WTC11 (cell line): ENCODE measurements around the gene BTBD2. TPM values are rescaled to one million over a fixed set of nuclear protein-coding genes. Genes with fewer than 3 reads are reported as not detected.

ENCODE experiments used
- ATAC-seq: fragments of 200-7000 bp; cut with Tn5 transposase; 2 replicates; pipeline ENCODE4 v1.10.0; 2021; ENCODE audit warnings: mild to moderate bottlenecking, moderate library complexity
- CTCF ChIA-PET: fragments of 300-600 bp; sonication (Branson Sonifier 250); formaldehyde crosslinking; loops from one replicate; lab custom pipeline; 2021; ENCODE audit warnings: antibody characterized with exemption; lab: Charles Lee
- POLR2A ChIA-PET: fragments of 350-600 bp; sonication (Branson Sonifier 250); formaldehyde crosslinking; loops from one replicate; lab custom pipeline; 2021; ENCODE audit warnings: antibody characterized with exemption; lab: Charles Lee
- DNase-seq: peaks from one replicate; pipeline ENCODE4 v3.0.0; 2021; ENCODE audit warnings: low spot score
- H3K27ac Mint-ChIP-seq: 2 replicates; pipeline ENCODE4 v1.8.0; 2021; ENCODE audit warnings: mixed read lengths
- H3K27me3 Mint-ChIP-seq: 2 replicates; pipeline ENCODE4 v1.8.0; 2021; ENCODE audit warnings: low read depth, mild to moderate bottlenecking, moderate library complexity, mixed read lengths
- H3K36me3 Mint-ChIP-seq: 2 replicates; pipeline ENCODE4 v1.8.0; 2021; ENCODE audit warnings: mixed read lengths
- H3K4me1 Mint-ChIP-seq: 2 replicates; pipeline ENCODE4 v1.8.0; 2022; ENCODE audit warnings: mixed read lengths
- H3K4me3 Mint-ChIP-seq: 2 replicates; pipeline ENCODE4 v1.8.0; 2021; ENCODE audit warnings: mild to moderate bottlenecking, moderate library complexity, mixed read lengths
- H3K9me3 Mint-ChIP-seq: 2 replicates; pipeline ENCODE4 v1.8.0; 2021; ENCODE audit warnings: mixed read lengths
- CBFB ChIP-seq: sonication (generic); formaldehyde crosslinking; IDR thresholded peaks from 2 replicates; pipeline ENCODE4 v1.8.1; 2022; ENCODE audit warnings: mild to moderate bottlenecking, low read depth, missing genetic modification reagents
- CREB1 ChIP-seq: sonication (generic); formaldehyde crosslinking; IDR thresholded peaks from 2 replicates; pipeline ENCODE4 v1.8.0; 2023; ENCODE audit warnings: mild to moderate bottlenecking, missing genetic modification reagents
- JAZF1 ChIP-seq: fragments of 250-450 bp; sonication (Bioruptor Pico); IDR thresholded peaks from 2 replicates; pipeline ENCODE4 v1.9.0; 2021; ENCODE audit warnings: moderate library complexity, mild to moderate bottlenecking, inconsistent platforms
- NR3C1 ChIP-seq: sonication (generic); formaldehyde crosslinking; conservative IDR thresholded peaks from 2 replicates; pipeline ENCODE4 v1.8.1; 2023; ENCODE audit warnings: low read depth, mild to moderate bottlenecking, missing genetic modification reagents
- ZNF138 ChIP-seq: sonication (generic); formaldehyde crosslinking; conservative IDR thresholded peaks from 2 replicates; pipeline ENCODE4 v1.8.1; 2022; ENCODE audit warnings: mild to moderate bottlenecking, moderate library complexity, missing genetic modification reagents
- ZNF263 ChIP-seq: sonication (generic); formaldehyde crosslinking; IDR thresholded peaks from 2 replicates; pipeline ENCODE4 v1.8.1; 2022; ENCODE audit warnings: low read depth, mild to moderate bottlenecking, moderate library complexity, missing genetic modification reagents
- ZNF671 ChIP-seq: fragments of 250-450 bp; sonication (Bioruptor Pico); IDR thresholded peaks from 2 replicates; pipeline ENCODE4 v1.8.0; 2021; ENCODE audit warnings: mild to moderate bottlenecking
- total RNA-seq: library from RNA; stranded (reverse); gene quantifications from 3 replicates; pipeline ENCODE4 v1.2.3, GENCODE V29; 2021
- TF ChIP-seq, protein P1 (sequence below): sonication (generic); formaldehyde crosslinking; IDR thresholded peaks from 2 replicates; pipeline ENCODE4 v1.8.0; 2023; ENCODE audit warnings: missing genetic modification reagents, mild to moderate bottlenecking, borderline replicate concordance
- TF ChIP-seq, protein P2 (sequence below): sonication (generic); formaldehyde crosslinking; IDR thresholded peaks from 2 replicates; pipeline ENCODE4 v1.8.1; 2022; ENCODE audit warnings: missing genetic modification reagents, borderline replicate concordance
- TF ChIP-seq, protein P3 (sequence below): sonication (generic); formaldehyde crosslinking; IDR thresholded peaks from 2 replicates; pipeline ENCODE4 v1.8.0; 2023; ENCODE audit warnings: mild to moderate bottlenecking, missing genetic modification reagents

The BTBD2 gene
- total RNA-seq, 1 experiment from 2014 or later = 106 TPM

DNA sequence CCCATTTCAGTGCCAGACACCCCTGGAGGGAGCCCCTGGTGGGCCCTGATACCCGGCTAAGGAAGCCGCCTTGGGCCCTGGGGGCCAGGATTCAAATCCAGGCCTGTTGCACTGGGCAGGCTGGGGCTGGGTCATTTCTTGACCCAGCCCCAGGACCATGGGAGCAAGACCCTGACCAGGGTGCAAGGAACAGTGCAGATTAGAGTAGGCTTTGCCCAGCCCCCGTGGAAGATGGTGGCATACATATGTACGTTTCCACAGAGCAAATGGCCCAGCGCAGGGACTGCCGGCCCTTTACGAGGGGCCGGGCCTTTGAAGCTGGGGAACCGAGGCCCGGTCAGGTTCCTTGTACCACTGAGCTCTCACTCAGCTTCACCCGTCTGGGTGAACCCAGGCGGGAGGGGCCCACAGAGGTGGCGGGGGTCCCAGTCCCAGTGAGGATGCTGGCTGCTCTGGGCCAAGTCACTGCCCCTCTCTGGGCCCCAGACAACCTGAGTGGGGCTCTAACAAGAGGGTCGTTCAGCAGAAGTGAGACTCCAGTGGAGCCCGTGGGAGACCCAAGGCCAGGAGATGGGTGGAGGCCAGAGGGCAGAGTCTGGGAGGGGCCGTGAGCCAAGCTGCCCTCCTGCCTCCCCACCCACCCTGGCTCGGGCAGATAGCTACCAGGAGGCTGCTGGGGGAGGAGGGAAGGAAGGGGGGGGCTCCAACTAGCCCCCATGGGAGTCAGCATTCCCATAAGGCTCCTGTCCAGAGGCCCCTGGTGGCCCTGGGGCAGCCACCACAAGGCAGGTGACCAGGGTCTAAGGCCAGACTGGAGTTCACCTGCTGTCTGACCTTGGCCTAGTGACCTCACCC lies 32.8 kb upstream of the BTBD2 start (continued):
- TF ChIP-seq, protein P1, sequence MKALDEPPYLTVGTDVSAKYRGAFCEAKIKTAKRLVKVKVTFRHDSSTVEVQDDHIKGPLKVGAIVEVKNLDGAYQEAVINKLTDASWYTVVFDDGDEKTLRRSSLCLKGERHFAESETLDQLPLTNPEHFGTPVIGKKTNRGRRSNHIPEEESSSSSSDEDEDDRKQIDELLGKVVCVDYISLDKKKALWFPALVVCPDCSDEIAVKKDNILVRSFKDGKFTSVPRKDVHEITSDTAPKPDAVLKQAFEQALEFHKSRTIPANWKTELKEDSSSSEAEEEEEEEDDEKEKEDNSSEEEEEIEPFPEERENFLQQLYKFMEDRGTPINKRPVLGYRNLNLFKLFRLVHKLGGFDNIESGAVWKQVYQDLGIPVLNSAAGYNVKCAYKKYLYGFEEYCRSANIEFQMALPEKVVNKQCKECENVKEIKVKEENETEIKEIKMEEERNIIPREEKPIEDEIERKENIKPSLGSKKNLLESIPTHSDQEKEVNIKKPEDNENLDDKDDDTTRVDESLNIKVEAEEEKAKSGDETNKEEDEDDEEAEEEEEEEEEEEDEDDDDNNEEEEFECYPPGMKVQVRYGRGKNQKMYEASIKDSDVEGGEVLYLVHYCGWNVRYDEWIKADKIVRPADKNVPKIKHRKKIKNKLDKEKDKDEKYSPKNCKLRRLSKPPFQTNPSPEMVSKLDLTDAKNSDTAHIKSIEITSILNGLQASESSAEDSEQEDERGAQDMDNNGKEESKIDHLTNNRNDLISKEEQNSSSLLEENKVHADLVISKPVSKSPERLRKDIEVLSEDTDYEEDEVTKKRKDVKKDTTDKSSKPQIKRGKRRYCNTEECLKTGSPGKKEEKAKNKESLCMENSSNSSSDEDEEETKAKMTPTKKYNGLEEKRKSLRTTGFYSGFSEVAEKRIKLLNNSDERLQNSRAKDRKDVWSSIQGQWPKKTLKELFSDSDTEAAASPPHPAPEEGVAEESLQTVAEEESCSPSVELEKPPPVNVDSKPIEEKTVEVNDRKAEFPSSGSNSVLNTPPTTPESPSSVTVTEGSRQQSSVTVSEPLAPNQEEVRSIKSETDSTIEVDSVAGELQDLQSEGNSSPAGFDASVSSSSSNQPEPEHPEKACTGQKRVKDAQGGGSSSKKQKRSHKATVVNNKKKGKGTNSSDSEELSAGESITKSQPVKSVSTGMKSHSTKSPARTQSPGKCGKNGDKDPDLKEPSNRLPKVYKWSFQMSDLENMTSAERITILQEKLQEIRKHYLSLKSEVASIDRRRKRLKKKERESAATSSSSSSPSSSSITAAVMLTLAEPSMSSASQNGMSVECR (CRISPR knock-in tag) = no peak
- TF ChIP-seq, protein P2, sequence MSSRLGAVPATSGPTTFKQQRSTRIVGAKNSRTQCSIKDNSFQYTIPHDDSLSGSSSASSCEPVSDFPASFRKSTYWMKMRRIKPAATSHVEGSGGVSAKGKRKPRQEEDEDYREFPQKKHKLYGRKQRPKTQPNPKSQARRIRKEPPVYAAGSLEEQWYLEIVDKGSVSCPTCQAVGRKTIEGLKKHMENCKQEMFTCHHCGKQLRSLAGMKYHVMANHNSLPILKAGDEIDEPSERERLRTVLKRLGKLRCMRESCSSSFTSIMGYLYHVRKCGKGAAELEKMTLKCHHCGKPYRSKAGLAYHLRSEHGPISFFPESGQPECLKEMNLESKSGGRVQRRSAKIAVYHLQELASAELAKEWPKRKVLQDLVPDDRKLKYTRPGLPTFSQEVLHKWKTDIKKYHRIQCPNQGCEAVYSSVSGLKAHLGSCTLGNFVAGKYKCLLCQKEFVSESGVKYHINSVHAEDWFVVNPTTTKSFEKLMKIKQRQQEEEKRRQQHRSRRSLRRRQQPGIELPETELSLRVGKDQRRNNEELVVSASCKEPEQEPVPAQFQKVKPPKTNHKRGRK = no peak

DNA sequence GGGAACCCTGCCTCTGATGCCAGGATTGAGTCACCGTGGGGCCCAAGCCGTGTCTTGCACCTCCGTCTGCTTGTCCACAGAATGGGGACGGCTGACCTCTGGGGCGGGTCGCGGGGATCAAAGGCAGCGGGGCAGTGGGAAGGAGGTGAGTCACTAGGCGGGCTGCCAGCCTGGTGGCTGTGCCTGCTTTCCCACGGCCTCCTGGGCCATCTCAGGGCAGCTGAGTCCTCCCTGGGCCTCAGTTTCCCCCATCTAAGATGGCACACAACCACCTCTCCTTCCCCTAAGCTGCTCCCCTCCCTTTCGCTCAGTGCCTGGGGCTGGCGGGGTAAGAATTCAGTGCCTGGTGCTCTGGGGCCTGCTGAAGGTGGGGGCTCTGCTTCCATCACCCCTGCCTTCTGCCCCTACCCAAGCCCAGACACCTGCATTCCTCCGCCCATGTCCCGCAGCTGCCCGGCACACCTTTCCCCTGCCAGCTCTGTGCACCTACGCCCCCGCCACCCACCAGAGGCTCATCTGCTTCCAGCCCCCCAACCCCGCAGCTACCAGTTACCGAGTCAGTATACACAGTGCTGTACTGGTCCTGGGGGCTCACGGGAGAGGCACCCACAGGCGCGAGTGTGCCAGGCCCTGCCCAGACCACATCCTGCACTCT lies 32.1 kb upstream of the BTBD2 start:
- CTCF ChIA-PET = no interaction called here
- TF ChIP-seq ZNF671 (CRISPR knock-in tag) (no peak), JAZF1 (CRISPR knock-in tag) (no peak)
- TF ChIP-seq, protein P3, sequence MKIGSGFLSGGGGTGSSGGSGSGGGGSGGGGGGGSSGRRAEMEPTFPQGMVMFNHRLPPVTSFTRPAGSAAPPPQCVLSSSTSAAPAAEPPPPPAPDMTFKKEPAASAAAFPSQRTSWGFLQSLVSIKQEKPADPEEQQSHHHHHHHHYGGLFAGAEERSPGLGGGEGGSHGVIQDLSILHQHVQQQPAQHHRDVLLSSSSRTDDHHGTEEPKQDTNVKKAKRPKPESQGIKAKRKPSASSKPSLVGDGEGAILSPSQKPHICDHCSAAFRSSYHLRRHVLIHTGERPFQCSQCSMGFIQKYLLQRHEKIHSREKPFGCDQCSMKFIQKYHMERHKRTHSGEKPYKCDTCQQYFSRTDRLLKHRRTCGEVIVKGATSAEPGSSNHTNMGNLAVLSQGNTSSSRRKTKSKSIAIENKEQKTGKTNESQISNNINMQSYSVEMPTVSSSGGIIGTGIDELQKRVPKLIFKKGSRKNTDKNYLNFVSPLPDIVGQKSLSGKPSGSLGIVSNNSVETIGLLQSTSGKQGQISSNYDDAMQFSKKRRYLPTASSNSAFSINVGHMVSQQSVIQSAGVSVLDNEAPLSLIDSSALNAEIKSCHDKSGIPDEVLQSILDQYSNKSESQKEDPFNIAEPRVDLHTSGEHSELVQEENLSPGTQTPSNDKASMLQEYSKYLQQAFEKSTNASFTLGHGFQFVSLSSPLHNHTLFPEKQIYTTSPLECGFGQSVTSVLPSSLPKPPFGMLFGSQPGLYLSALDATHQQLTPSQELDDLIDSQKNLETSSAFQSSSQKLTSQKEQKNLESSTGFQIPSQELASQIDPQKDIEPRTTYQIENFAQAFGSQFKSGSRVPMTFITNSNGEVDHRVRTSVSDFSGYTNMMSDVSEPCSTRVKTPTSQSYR (CRISPR knock-in tag) = no peak
- Mint-ChIP-seq H3K27ac (no peak overlapping the region), H3K4me3 (no peak overlapping the region), H3K36me3 (0 out of 2 replicates have a peak, but pooled peaks cover 3% of the 10 kb centered on the region), H3K27me3 (no peaks in the 10 kb centered on the region), H3K4me1 (peaks cover 11% of the 10 kb centered on the region), H3K9me3 (no peaks in the 10 kb centered on the region)
- POLR2A ChIA-PET = interaction anchor here (0.9 kb wide), 1 partner anchor 13 kb away, joined by 3 read pairs; no protein-coding TSS in a partner anchor
- no peak for DNase-seq
- no peak for ATAC-seq

DNA sequence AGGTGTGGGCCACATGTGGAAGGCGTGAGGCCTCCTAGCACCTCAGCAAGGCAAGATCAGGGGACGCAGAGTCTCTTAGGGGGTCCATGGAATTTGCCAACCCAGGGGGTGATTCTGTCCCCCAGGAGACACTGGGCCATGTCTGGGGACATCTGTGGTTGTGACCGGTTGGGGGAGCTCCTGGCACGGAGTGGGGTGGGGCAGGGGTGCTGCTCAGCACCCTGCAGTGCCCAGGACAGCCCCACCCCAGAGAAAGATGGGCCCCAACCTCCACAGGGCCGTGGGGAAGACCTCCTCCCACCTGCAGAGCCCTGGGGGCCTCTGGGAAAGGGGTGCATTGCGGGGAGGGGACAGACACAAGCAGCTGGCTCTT lies 31.5 kb upstream of the BTBD2 start:
- Mint-ChIP-seq H3K27me3 (no peaks in the 10 kb centered on the region), H3K4me1 (peaks cover 11% of the 10 kb centered on the region), H3K9me3 (no peaks in the 10 kb centered on the region), H3K4me3 (no peak overlapping the region), H3K27ac (peak overlapping the region; percentile 41; the same call in 1 of the 2 replicates), H3K36me3 (0 out of 2 replicates have a peak, but pooled peaks cover 3% of the 10 kb centered on the region)
- ChIA-PET CTCF (no interaction called here), POLR2A (no interaction called here)
- DNase-seq (no peak), ATAC-seq (no peak)
- TF ChIP-seq ZNF138 = no peak
- TF ChIP-seq CREB1 = no peak
- TF ChIP-seq CBFB (CRISPR knock-in tag) = no peak
- no peak for TF ChIP-seq NR3C1 (CRISPR knock-in tag)
- TF ChIP-seq ZNF263 = no peak
